NCI-H526 treated with DMSO at 0.1 percent for 48 hours (cell line): ENCODE data around the gene GNB1.
"Not testable (repeated sequence)": the region's sequence is repeated elsewhere in the genome, so short reads cannot be mapped to it uniquely, and the experiment has no call there.

ENCODE experiments used
- DNase-seq: peaks from one replicate; lab custom pipeline; 2025; lab: John Stamatoyannopoulos, UW

The GNB1 gene

DNA sequence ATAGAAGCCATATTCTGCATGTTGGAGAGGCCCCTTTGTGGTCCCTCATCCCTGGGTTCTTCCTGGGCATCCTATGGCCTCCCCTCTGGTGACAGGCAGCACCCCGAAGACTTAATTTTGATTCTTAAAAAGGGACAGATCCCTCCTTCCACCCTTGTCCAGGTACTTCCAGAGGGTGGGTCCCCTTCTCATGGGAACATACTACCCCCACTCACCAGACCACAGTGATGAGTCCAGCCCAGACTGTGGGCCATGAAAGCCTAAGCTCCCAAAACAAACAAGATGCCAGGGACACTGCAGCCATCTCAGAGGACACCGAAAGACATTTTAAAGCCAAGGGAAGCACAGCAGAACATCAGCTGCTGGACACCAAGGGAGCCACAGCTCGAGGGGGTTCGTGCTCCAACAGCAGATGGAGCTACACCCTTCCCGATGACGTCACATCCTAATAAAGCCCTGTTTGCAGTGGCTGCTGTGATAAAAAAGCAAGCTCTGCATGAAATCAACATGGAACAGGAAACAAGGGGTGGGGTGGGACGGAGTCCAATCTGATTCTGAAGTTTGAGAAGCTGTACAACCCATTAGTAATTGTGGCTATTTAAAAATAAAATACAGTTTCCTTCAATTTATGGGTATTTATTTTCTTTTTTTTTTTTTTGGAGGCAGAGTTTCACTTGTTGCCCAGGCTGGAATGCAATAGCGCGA is 32.4 kb downstream of the GNB1 start:
- no peak for DNase-seq

GRCh38 chr1:1857096-1857703 is 33.7 kb downstream of the GNB1 start:
- DNase-seq = no peak

GRCh38 chr1:1856161-1856560 is 34.7 kb downstream of the GNB1 start:
- DNase-seq = not testable (repeated sequence)

DNA sequence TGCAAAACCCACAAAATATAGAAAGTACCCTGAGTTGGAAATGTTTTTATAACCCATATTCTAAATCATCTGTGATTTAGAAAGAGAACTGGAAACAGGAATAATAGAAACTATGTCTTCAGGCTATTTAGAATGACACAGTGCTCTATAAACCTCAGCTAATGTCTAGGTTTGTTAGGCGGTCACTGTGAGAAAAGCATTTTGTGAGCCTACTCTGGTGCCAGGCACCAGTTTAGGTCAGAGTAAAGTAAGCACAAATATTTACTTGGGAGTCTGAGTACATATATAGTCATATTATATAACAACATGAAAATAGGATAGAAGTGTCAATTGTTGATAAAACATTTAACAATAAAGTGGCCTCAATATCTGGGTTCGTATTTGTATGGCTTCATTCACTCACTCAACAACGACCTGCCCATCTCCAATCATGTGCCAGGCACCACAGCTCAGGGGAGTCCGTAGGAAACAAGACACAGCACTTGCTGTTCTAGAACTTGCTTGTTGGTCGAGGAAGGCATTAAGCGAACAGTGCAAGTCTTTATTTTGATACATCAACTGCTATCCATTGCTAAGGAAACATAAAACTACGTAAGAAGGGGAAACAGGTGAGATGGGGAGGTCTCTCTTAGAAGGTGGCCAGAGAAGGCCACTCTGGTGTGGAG is 37.2 kb downstream of the GNB1 start:
- DNase-seq = no peak

DNA sequence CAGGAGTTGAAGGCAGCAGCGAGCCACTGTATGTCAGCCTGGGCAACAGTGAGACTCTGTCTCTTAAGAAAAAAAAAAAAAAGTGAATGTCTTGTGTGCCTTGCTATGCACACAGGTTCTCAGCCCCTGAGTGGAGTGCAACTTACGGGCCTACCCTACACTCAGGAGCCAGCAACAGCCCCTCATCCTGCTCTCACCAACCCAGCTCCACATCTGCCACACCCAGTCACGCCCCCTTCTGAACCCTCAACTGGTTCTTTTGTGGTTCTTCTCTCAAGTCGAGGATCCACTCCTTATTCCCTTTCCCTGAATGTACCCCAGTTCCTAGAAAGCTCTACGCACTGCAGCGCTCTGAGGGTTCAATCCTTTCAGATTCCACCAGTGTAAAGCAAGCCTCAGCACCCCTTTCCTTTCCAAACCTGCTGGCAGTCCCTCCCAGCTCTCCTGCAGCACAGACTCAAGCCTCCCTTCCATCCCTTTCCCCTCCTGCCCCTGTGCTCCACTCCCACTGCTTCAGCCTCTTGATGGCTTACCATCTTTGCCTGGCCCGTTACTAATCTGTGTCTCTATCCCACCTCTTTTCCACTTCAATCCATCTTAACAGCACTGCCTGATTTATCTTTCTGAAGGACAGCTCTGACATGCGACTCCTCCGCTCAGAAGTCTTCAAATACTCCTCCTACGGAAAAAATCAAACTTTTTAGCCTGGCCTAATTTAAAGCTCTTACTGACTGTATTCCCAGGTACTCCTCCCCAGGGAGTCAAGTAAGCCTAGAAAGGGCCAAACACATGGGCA is 38.1 kb downstream of the GNB1 start:
- no peak for DNase-seq

DNA sequence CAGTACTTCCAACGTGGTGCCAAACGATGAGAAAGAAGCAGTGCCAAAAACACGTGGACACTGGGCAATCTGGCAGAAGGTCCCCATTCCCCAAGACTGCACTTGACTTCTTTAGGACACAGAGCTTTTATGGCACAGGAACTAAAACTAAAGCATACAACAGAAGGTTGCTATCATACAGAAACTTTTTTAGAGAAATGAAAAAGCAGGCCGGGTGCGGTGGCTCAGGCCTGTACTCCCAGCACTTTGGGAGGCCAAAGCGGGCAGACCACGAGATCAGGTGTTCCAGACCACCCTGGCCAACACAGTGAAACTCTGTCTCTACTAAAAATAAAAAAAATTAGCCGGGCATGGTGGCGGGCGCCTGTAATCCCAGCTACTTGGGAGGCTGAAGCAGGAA is 43.0 kb downstream of the GNB1 start:
- no peak for DNase-seq

DNA sequence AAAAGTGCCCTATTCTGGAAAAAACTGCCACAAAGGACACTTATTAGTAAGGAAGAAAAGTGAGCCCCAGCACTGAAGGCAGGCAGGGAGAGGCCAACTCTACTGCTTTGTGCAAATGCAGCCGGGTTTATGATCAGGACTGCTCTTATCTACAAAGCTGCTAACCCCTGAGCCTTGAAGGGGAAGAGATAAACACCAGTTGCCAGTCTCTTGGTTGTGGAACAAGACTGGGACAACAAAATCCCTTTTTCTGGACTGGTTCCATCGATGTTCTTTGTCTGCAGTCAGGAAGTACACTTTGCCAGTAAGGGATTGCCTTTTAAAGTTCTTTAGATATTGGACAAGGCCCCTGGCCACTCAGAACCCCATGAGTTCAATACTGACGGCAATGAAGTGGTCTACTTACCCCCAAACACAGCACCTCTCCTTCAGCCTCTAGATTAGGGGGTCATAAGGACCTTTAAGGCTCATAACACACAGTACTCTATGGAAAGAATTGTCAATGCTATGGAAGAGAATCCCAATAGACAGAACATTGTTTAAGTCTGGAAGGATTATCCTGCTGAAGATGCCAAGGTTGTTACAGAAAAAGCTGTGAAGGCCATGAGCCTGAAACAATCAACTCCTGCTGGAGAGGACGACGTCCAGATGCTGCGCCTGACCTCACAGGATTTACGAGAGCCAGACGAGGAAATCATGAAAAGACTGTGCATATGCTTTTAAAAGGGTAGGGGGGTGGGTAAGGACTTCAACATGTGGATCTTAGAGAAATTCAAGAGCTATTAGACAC is 43.6 kb downstream of the GNB1 start:
- DNase-seq = no peak

DNA sequence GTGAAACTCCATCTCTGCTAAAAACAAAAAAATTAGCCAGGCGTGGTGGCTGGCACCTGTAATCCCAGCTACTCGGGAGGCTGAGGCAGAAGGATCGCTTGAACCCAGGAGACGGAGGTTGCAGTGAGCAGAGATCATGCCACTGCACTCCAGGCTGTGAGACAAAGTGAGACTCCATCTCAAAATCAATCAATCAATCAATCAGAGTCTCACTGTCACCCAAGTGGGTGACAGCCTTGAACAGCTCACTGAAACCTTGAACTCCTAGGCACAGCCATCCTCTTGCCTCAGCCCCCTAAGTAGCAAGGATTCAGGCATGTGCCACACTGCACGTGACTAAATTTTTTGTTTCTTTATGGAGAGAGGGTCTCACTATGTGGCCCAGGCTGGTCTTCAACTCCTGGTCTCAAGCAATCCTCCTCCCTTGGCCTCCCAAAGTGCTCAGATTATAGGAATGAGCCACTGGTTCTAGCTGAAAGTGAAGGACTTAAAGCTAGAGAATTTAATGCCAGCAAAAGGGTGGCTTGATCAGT is 44.4 kb downstream of the GNB1 start:
- DNase-seq = no peak

- no peak for DNase-seq
Observed at GRCh38 chr1:1842360-1843146, 48.3 kb downstream of the GNB1 start.

GRCh38 chr1:1841575-1841995 is 49.3 kb downstream of the GNB1 start:
- DNase-seq = no peak

DNA sequence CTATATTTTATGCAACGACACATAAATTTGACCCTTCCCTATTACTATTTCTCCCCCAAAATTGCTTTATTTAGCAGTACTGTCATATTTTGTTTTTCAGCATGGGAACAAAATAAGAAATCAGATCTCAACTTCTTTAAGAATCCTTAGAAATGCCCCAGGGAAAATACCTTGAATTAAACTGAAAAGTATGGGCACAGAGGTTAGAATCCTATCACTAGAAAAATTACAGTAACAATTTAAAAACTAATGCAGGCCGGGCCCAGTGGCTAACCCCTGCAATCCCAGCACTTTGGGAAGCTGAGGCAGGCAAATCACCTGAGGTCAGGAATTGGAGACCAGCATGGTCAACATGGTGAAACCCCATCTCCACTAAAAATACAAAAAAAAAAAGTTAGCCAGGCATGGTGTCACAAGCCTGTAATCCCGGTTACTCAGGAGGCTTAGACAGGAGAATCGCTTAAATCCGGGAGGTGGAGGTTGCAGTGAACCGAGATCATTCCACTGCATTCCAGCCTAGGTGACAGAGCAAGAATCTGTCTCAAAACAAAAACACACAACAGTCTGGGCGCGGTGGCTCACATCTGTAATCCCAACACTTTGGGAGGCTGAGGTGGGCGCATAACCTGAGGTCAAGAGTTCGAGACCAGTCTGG is 51.4 kb downstream of the GNB1 start:
- DNase-seq = no peak

DNA sequence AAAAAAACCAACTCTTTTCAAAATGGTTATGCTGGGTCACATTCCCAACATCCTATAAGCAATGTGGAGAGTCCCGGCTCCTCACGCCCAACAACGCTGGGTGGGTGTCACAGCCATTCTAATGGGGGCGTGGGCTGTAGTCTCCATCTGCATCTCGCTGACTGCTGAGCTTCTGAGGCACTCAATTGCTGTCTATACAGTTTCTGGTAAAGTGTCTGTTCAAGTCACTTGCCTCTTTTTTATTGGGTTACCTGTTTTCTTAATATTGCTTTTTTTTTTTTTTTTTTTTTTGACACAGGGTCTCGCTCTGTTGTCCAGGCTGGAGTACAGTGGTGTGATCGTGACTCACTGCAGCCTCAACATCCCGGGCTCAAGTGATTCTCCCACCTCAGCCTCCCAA is 54.8 kb downstream of the GNB1 start:
- DNase-seq = no peak

GRCh38 chr1:1835546-1835945 is 55.3 kb downstream of the GNB1 start:
- DNase-seq = no peak

DNA sequence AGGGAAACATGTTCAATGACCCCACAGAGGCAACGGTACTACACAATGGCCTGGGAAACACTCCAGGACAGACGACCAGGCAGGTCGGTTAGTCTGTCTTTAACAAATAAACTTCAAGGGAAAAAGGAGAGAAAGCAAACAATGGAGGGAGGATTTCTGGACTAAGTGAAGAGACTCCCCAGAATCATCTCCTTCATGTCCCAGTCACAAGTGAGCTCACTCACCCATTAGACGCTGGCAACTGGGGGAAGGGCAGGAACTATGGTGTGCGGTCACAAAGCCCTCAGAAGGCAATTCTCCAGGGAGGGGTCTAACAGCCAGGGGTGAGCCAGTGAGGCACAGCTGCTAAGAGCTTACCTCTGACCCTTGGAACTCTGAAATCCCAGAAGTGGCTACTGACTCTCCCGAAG is 57.0 kb downstream of the GNB1 start:
- DNase-seq = peak; percentile 78

DNA sequence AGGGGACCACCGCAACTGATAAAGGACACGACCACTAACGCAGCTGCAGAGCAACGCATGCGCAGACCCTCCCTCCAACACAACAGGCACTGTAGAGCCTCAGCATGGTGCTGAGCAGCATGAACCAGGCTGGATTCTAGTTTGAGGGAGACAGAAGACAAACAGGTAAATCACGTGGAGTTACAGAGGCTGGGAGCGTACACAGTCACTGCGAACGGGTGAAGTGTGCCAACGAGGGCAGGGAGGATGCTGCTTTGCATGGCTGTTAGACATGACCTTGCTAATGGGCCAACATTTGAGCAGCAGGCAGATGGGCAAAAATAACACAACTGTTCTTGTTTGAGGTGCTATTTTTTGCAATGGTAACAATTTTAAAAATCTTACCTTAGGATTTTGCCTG is 57.4 kb downstream of the GNB1 start:
- DNase-seq = peak; percentile 95

- DNase-seq = no peak
Observed at GRCh38 chr1:1832820-1833219, 58.1 kb downstream of the GNB1 start.

DNA sequence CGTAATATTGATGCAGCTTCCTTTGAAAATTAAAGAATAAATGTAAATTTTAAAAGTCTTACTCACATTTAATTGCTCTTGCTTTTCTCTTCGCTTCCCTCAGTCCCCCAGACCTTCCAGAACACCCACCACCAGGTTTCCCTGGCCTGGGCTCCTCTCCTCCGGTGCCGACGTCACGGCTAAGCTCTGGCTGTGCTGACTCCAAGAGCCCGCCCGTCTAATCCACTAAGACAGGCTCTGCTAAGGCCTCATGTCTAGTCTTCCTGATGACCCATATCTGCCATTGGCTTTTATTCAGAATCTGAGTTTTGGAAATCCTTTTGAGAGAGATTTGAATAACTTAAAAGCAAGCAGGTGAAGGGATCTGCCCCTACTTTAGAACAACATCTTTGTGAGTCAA is 58.7 kb downstream of the GNB1 start:
- no peak for DNase-seq

- no peak for DNase-seq
Observed at GRCh38 chr1:1827089-1827848, 63.6 kb downstream of the GNB1 start.

- DNase-seq = no peak
Observed at GRCh38 chr1:1826356-1827088, 64.4 kb downstream of the GNB1 start.
